ENCODE results near the gene STAMBPL1.

The STAMBPL1 gene

GRCh38 chr10:88883448-88883809 lies 3.4 kb downstream of the STAMBPL1 start:
- TF ChIP-seq POLR2AphosphoS5 (IDR thresholded peaks at IDR 0.05; ENCODE audit: borderline replicate concordance, low read depth, low read length) (no peak), EZH2 (IDR thresholded peaks at IDR 0.05) (no peak), FOXP2 (optimal IDR thresholded peaks at IDR 0.05; ENCODE audit: control extremely low read depth, extremely low read length, insufficient read depth) (no peak)
- H3K9ac ChIP-seq (ENCODE audit: insufficient read length) = no peak overlapping the region
- H3K9me3 ChIP-seq (ENCODE audit: low read depth, low read length) = no peaks in the 10 kb centered on the region
- no peaks in the 10 kb centered on the region for H3K36me3 ChIP-seq (ENCODE audit: insufficient read depth, low read length)
- H3K27ac ChIP-seq = no peak overlapping the region
- no peak for DNase-seq (ENCODE audit: low read depth, low spot score)
- no peak overlapping the region for H3K4me3 ChIP-seq

DNA sequence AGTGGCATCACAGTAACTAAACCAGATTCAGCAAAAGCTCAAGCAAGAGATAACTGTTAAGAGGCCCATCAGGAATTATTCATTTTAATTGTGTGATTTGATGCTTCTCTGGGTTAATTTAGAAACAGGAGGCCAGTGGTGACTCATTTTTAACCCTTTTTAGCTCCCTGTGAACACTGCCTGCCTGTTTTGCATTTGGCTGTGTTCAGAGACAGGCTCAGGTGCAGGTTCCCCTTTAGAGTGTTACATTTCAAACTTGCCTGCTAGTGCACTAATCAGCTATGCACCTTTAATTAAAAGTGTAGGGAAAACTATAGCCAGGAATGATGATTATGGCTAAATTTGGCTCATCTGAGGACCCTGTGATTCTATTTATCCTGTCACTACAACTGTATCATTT lies 6.5 kb downstream of the STAMBPL1 start:
- DNase-seq (ENCODE audit: low read depth, low spot score) = no peak
- TF ChIP-seq FOXP2 (optimal IDR thresholded peaks at IDR 0.05; ENCODE audit: control extremely low read depth, extremely low read length, insufficient read depth) (no peak), POLR2AphosphoS5 (IDR thresholded peaks at IDR 0.05; ENCODE audit: borderline replicate concordance, low read depth, low read length) (no peak), EZH2 (IDR thresholded peaks at IDR 0.05) (no peak)
- Histone ChIP-seq H3K4me3 (no peak overlapping the region), H3K27ac (no peak overlapping the region), H3K9ac (ENCODE audit: insufficient read length) (no peak overlapping the region), H3K36me3 (ENCODE audit: insufficient read depth, low read length) (no peaks in the 10 kb centered on the region), H3K9me3 (ENCODE audit: low read depth, low read length) (no peaks in the 10 kb centered on the region)

- no peak overlapping the region for H3K9ac ChIP-seq (ENCODE audit: insufficient read length)
- TF ChIP-seq FOXP2 (optimal IDR thresholded peaks at IDR 0.05; ENCODE audit: control extremely low read depth, extremely low read length, insufficient read depth) (no peak), POLR2AphosphoS5 (IDR thresholded peaks at IDR 0.05; ENCODE audit: borderline replicate concordance, low read depth, low read length) (no peak), EZH2 (IDR thresholded peaks at IDR 0.05) (no peak)
These were observed 8.9 kb downstream of the STAMBPL1 start for GRCh38 chr10:88888810-88889445.

GRCh38 chr10:88889559-88890337 lies 9.7 kb downstream of the STAMBPL1 start:
- Histone ChIP-seq H3K9ac (ENCODE audit: insufficient read length) (no peak overlapping the region), H3K36me3 (ENCODE audit: insufficient read depth, low read length) (no peaks in the 10 kb centered on the region), H3K4me3 (no peak overlapping the region), H3K9me3 (ENCODE audit: low read depth, low read length) (no peaks in the 10 kb centered on the region), H3K27ac (no peak overlapping the region)
- no peak for DNase-seq (ENCODE audit: low read depth, low spot score)
- no peak for TF ChIP-seq EZH2 (IDR thresholded peaks at IDR 0.05)
- no peak for TF ChIP-seq FOXP2 (optimal IDR thresholded peaks at IDR 0.05; ENCODE audit: control extremely low read depth, extremely low read length, insufficient read depth)
- TF ChIP-seq POLR2AphosphoS5 (IDR thresholded peaks at IDR 0.05; ENCODE audit: borderline replicate concordance, low read depth, low read length) = no peak

More at GRCh38 chr10:88888810-88889445, 8.9 kb downstream of the STAMBPL1 start:
- no peaks in the 10 kb centered on the region for H3K36me3 ChIP-seq (ENCODE audit: insufficient read depth, low read length)
- no peaks in the 10 kb centered on the region for H3K9me3 ChIP-seq (ENCODE audit: low read depth, low read length)
- DNase-seq (ENCODE audit: low read depth, low spot score) = no peak
- no peak overlapping the region for H3K4me3 ChIP-seq
- no peak overlapping the region for H3K27ac ChIP-seq

- no peak overlapping the region for H3K4me3 ChIP-seq
- no peaks in the 10 kb centered on the region for H3K9me3 ChIP-seq (ENCODE audit: low read depth, low read length)
- H3K36me3 ChIP-seq (ENCODE audit: insufficient read depth, low read length) = no peaks in the 10 kb centered on the region
- H3K9ac ChIP-seq (ENCODE audit: insufficient read length) = no peak overlapping the region
- H3K27ac ChIP-seq = no peak overlapping the region
- TF ChIP-seq POLR2AphosphoS5 (IDR thresholded peaks at IDR 0.05; ENCODE audit: borderline replicate concordance, low read depth, low read length) = no peak
- no peak for TF ChIP-seq EZH2 (IDR thresholded peaks at IDR 0.05)
- no peak for TF ChIP-seq FOXP2 (optimal IDR thresholded peaks at IDR 0.05; ENCODE audit: control extremely low read depth, extremely low read length, insufficient read depth)
- no peak for DNase-seq (ENCODE audit: low read depth, low spot score)
These were observed 10.8 kb downstream of the STAMBPL1 start for GRCh38 chr10:88890681-88891381.

DNA sequence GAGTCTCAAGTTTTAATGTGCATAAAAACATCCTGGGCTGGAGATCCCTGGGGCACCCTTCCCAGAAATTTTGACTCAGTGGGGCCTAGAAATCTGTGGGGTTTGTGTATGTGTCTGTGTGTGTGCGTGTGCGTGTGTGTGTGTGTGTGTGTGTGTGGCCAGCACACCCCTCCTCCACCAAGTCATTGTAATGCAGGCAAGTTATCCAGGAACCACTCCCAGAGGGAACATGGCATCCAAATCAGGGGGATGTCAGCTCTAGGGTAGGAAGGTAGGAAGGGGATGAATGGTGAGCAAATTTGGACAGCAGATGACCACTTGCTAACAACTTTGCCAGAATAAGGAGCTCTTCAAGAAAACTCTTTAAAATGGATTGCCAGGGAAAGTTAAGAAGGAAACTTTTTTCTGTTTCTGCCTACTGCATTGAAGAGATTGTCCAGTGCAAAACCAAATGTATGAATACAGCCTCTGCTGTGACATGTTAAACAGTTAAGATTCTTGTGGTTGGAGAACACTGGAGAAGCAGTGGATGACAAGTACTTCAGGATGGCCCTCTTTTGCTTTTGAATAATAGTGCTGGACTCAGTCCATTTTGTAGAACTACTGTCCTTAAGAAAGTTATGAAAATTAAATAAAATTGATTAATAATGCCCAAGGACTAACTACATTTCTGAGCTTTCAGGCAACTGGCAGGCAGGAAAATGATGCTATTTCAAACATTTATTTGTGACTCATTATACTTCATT lies 12.3 kb downstream of the STAMBPL1 start:
- Histone ChIP-seq H3K4me3 (no peak overlapping the region), H3K9me3 (ENCODE audit: low read depth, low read length) (no peaks in the 10 kb centered on the region), H3K27ac (no peak overlapping the region), H3K36me3 (ENCODE audit: insufficient read depth, low read length) (no peaks in the 10 kb centered on the region), H3K9ac (ENCODE audit: insufficient read length) (no peak overlapping the region)
- TF ChIP-seq FOXP2 (optimal IDR thresholded peaks at IDR 0.05; ENCODE audit: control extremely low read depth, extremely low read length, insufficient read depth) (no peak), POLR2AphosphoS5 (IDR thresholded peaks at IDR 0.05; ENCODE audit: borderline replicate concordance, low read depth, low read length) (no peak), EZH2 (IDR thresholded peaks at IDR 0.05) (no peak)
- no peak for DNase-seq (ENCODE audit: low read depth, low spot score)

DNA sequence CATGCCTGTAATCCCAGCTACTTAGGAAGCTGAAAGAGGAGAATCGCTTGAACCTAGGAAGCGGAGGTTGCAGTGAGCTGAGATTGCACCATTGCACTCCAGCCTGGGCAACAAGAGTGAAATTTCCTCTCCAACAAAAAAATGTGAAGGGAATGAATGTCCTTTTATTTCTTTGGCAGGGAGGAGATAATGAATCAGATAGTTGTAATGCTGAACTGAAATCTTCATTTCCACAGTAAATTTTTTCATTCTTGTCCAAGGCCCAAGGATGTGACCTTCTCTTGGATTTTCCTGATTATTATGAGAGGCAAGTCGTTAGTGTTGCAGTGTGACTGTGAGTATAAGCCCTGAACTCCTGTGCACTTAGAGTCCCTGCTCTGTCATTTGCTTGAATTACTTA lies 13.6 kb downstream of the STAMBPL1 start:
- no peak overlapping the region for H3K27ac ChIP-seq
- no peak overlapping the region for H3K4me3 ChIP-seq
- H3K9me3 ChIP-seq (ENCODE audit: low read depth, low read length) = no peaks in the 10 kb centered on the region
- H3K9ac ChIP-seq (ENCODE audit: insufficient read length) = no peak overlapping the region
- no peaks in the 10 kb centered on the region for H3K36me3 ChIP-seq (ENCODE audit: insufficient read depth, low read length)
- TF ChIP-seq EZH2 (IDR thresholded peaks at IDR 0.05) = no peak
- no peak for TF ChIP-seq POLR2AphosphoS5 (IDR thresholded peaks at IDR 0.05; ENCODE audit: borderline replicate concordance, low read depth, low read length)
- no peak for TF ChIP-seq FOXP2 (optimal IDR thresholded peaks at IDR 0.05; ENCODE audit: control extremely low read depth, extremely low read length, insufficient read depth)
- no peak for DNase-seq (ENCODE audit: low read depth, low spot score)

GRCh38 chr10:88895250-88895649 lies 15.2 kb downstream of the STAMBPL1 start:
- DNase-seq (ENCODE audit: low read depth, low spot score) = no peak
- no peak overlapping the region for H3K27ac ChIP-seq

More at GRCh38 chr10:88895250-88895649, 15.2 kb downstream of the STAMBPL1 start:
- no peak for TF ChIP-seq EZH2 (IDR thresholded peaks at IDR 0.05)
- H3K36me3 ChIP-seq (ENCODE audit: insufficient read depth, low read length) = no peaks in the 10 kb centered on the region
- H3K9ac ChIP-seq (ENCODE audit: insufficient read length) = no peak overlapping the region
- H3K9me3 ChIP-seq (ENCODE audit: low read depth, low read length) = no peaks in the 10 kb centered on the region
- no peak overlapping the region for H3K4me3 ChIP-seq

All from SK-N-MC (cell line).